Measurements from ENCODE around the gene PER2. TPM values are rescaled to one million over a fixed set of nuclear protein-coding genes. Genes with fewer than 3 reads are reported as not detected.

PER2 gene
- total and polyA plus RNA-seq, 2 of the 13 experiments (the other 11 are each of a cell fraction or from before 2014, with no cell fraction given), result 5.1 to 9.4 TPM

DNA sequence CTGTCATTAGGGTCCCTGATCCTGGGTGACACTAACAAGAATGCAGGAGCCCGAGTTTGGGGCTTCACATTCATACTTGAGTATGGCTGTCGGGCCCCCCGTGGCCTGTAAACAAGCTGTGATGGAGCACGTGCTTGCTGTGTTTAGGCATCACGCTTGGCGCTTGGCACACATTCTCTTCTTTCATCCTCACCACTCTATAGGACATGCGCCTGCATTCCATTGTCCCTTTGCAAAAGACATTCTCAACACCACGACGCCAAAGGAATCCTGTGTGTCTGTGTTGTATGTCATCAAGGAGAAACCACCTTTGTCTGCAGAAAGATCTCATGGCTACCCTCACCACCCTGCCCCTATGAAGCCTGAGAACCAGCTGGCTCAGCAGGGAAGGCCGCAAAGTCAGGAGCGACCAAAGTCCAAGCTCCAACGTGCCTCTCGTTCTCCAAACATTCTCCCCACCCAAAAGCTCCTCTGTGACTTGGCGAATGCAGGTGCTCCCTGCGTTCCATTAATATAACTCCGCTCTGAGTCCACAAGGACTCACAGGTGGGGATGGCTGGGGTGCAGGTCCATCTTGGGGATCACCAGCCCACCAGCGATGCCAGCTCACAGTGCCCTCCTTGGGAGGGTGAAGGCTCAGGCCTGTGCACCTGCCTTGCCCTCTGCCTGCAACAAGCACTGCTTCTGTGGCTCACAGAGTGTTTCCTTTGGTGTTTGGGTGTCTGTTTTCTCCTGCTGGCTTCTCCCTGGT, 6.2 kb upstream of the PER2 start (continued):
- no peak for TF ChIP-seq SRF (IDR thresholded peaks at IDR 0.05; ENCODE audit: low read depth, low read length)
- TF ChIP-seq GZF1 (CRISPR knock-in tag; IDR thresholded peaks at IDR 0.05), result peak; percentile 47; the same call in 1 of the 2 replicates
- TF ChIP-seq, protein P1, sequence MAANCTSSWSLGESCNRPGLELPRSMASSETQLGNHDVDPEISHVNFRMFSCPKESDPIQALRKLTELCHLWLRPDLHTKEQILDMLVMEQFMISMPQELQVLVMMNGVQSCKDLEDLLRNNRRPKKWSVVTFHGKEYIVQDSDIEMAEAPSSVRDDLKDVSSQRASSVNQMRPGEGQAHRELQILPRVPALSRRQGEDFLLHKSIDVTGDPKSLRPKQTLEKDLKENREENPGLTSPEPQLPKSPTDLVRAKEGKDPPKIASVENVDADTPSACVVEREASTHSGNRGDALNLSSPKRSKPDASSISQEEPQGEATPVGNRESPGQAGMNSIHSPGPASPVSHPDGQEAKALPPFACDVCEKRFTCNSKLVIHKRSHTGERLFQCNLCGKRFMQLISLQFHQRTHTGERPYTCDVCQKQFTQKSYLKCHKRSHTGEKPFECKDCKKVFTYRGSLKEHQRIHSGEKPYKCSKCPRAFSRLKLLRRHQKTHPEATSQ (CRISPR knock-in tag; IDR thresholded peaks at IDR 0.05; ENCODE audit: borderline replicate concordance), result no peak
- no peak for TF ChIP-seq NR2F1 (CRISPR knock-in tag; IDR thresholded peaks at IDR 0.05)
- TF ChIP-seq ATF7-NPFF (CRISPR knock-in tag; IDR thresholded peaks at IDR 0.05; ENCODE audit: low read depth), result no peak
- no peak for TF ChIP-seq TCF12 (IDR thresholded peaks at IDR 0.05)
- TF ChIP-seq TCF12 (CRISPR knock-in tag; IDR thresholded peaks at IDR 0.05), result no peak
- TF ChIP-seq JUN (CRISPR knock-in tag; IDR thresholded peaks at IDR 0.05), result peak; percentile 16; the same call in 1 of the 2 replicates
- TF ChIP-seq NFRKB (IDR thresholded peaks at IDR 0.05), result no peak
- peak; percentile 23 for TF ChIP-seq ASH2L (IDR thresholded peaks at IDR 0.05; ENCODE audit: insufficient read length, low read depth, low read length)
- TF ChIP-seq NFKB2 (CRISPR knock-in tag; IDR thresholded peaks at IDR 0.05; ENCODE audit: borderline replicate concordance), result no peak; the same call in 1 of the 2 replicates
- TF ChIP-seq RAD21 (CRISPR knock-in tag; IDR thresholded peaks at IDR 0.05), result no peak
- TF ChIP-seq MED13 (CRISPR knock-in tag; IDR thresholded peaks at IDR 0.05), result no peak
- TF ChIP-seq SMARCC2 (IDR thresholded peaks at IDR 0.05), result no peak
- no peak for TF ChIP-seq ZIK1 (CRISPR knock-in tag; IDR thresholded peaks at IDR 0.05; ENCODE audit: borderline replicate concordance, low read depth)
- TF ChIP-seq, protein P2, sequence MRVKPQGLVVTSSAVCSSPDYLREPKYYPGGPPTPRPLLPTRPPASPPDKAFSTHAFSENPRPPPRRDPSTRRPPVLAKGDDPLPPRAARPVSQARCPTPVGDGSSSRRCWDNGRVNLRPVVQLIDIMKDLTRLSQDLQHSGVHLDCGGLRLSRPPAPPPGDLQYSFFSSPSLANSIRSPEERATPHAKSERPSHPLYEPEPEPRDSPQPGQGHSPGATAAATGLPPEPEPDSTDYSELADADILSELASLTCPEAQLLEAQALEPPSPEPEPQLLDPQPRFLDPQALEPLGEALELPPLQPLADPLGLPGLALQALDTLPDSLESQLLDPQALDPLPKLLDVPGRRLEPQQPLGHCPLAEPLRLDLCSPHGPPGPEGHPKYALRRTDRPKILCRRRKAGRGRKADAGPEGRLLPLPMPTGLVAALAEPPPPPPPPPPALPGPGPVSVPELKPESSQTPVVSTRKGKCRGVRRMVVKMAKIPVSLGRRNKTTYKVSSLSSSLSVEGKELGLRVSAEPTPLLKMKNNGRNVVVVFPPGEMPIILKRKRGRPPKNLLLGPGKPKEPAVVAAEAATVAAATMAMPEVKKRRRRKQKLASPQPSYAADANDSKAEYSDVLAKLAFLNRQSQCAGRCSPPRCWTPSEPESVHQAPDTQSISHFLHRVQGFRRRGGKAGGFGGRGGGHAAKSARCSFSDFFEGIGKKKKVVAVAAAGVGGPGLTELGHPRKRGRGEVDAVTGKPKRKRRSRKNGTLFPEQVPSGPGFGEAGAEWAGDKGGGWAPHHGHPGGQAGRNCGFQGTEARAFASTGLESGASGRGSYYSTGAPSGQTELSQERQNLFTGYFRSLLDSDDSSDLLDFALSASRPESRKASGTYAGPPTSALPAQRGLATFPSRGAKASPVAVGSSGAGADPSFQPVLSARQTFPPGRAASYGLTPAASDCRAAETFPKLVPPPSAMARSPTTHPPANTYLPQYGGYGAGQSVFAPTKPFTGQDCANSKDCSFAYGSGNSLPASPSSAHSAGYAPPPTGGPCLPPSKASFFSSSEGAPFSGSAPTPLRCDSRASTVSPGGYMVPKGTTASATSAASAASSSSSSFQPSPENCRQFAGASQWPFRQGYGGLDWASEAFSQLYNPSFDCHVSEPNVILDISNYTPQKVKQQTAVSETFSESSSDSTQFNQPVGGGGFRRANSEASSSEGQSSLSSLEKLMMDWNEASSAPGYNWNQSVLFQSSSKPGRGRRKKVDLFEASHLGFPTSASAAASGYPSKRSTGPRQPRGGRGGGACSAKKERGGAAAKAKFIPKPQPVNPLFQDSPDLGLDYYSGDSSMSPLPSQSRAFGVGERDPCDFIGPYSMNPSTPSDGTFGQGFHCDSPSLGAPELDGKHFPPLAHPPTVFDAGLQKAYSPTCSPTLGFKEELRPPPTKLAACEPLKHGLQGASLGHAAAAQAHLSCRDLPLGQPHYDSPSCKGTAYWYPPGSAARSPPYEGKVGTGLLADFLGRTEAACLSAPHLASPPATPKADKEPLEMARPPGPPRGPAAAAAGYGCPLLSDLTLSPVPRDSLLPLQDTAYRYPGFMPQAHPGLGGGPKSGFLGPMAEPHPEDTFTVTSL (CRISPR knock-in tag; IDR thresholded peaks at IDR 0.05; ENCODE audit: borderline replicate concordance), result 0 out of 2 replicates have a peak, but pooled peaks have one; percentile 42
- no peak for TF ChIP-seq ZSCAN12 (CRISPR knock-in tag; IDR thresholded peaks at IDR 0.05)
- peak; percentile 57; the same call in 1 of the 2 replicates for TF ChIP-seq ZNF879 (CRISPR knock-in tag; IDR thresholded peaks at IDR 0.05)
- TF ChIP-seq ZNF121 (CRISPR knock-in tag; IDR thresholded peaks at IDR 0.05), result no peak
- TF ChIP-seq NFE2L1 (CRISPR knock-in tag; IDR thresholded peaks at IDR 0.05; ENCODE audit: borderline replicate concordance), result no peak; the same call in 1 of the 2 replicates
- TF ChIP-seq, protein P3, sequence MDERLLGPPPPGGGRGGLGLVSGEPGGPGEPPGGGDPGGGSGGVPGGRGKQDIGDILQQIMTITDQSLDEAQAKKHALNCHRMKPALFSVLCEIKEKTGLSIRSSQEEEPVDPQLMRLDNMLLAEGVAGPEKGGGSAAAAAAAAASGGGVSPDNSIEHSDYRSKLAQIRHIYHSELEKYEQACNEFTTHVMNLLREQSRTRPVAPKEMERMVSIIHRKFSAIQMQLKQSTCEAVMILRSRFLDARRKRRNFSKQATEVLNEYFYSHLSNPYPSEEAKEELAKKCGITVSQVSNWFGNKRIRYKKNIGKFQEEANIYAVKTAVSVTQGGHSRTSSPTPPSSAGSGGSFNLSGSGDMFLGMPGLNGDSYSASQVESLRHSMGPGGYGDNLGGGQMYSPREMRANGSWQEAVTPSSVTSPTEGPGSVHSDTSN (CRISPR knock-in tag; IDR thresholded peaks at IDR 0.05), result no peak
